ENCODE measurements around the gene CASKIN2. TPM values are rescaled to one million over a fixed set of nuclear protein-coding genes. Genes with fewer than 3 reads are reported as not detected.

Gene CASKIN2
- total RNA-seq, 1 donor from 2014 or later, result 30.3 TPM

- H3K4me3 Mint-ChIP-seq (ENCODE audit: unreplicated experiment), result no peak overlapping the region
- no peak overlapping the region for H3K27ac Mint-ChIP-seq (ENCODE audit: unreplicated experiment)
- no peaks in the 10 kb centered on the region for H3K4me1 Mint-ChIP-seq (ENCODE audit: low read depth)
- H3K36me3 Mint-ChIP-seq (ENCODE audit: low read depth), result no peaks in the 10 kb centered on the region
- no peaks in the 10 kb centered on the region for H3K27me3 Mint-ChIP-seq (ENCODE audit: low read depth)
- no peaks in the 10 kb centered on the region for H3K9me3 Mint-ChIP-seq (ENCODE audit: low read depth)
- no peak for DNase-seq (ENCODE audit: low spot score)
- TF ChIP-seq, protein P1, sequence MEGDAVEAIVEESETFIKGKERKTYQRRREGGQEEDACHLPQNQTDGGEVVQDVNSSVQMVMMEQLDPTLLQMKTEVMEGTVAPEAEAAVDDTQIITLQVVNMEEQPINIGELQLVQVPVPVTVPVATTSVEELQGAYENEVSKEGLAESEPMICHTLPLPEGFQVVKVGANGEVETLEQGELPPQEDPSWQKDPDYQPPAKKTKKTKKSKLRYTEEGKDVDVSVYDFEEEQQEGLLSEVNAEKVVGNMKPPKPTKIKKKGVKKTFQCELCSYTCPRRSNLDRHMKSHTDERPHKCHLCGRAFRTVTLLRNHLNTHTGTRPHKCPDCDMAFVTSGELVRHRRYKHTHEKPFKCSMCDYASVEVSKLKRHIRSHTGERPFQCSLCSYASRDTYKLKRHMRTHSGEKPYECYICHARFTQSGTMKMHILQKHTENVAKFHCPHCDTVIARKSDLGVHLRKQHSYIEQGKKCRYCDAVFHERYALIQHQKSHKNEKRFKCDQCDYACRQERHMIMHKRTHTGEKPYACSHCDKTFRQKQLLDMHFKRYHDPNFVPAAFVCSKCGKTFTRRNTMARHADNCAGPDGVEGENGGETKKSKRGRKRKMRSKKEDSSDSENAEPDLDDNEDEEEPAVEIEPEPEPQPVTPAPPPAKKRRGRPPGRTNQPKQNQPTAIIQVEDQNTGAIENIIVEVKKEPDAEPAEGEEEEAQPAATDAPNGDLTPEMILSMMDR (IDR thresholded peaks at IDR 0.05), result no peak
These were observed 20.5 kb upstream of the CASKIN2 start for GRCh38 chr17:75535871-75536270.

DNA sequence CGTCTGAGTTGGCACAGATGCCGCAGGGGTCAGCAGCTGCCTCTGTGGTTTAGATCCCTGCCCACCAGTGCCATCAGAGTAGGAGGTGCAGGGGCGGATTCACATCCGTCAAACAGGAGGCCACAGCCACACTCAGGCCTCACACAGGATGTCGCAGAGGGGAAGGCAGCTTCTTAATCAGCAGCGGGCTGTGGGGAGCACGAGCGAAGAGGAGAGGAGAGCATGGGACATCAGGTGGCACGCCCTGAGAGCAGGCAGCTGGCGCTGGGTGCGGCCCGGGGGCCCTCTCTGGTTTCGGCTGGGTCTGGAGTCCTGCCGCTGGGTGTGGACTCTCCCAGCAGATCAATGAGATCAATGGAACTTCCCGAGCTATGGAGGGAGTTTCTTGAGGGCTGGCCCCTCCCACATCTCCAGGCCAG lies 19.8 kb upstream of the CASKIN2 start:
- no peak for DNase-seq (ENCODE audit: low spot score)
- H3K27ac Mint-ChIP-seq (ENCODE audit: unreplicated experiment), result peak overlapping the region; percentile 59
- no peaks in the 10 kb centered on the region for H3K4me1 Mint-ChIP-seq (ENCODE audit: low read depth)
- no peaks in the 10 kb centered on the region for H3K9me3 Mint-ChIP-seq (ENCODE audit: low read depth)
- no peak overlapping the region for H3K4me3 Mint-ChIP-seq (ENCODE audit: unreplicated experiment)
- no peaks in the 10 kb centered on the region for H3K36me3 Mint-ChIP-seq (ENCODE audit: low read depth)
- TF ChIP-seq, protein P1 (IDR thresholded peaks at IDR 0.05), result no peak
- no peaks in the 10 kb centered on the region for H3K27me3 Mint-ChIP-seq (ENCODE audit: low read depth)

- H3K4me3 Mint-ChIP-seq (ENCODE audit: unreplicated experiment), result no peak overlapping the region
These were observed 16.4 kb upstream of the CASKIN2 start for GRCh38 chr17:75531721-75532072.

GRCh38 chr17:75530837-75531720 lies 15.7 kb upstream of the CASKIN2 start:
- Mint-ChIP-seq H3K4me3 (ENCODE audit: unreplicated experiment) (no peak overlapping the region), H3K4me1 (ENCODE audit: low read depth) (peaks cover 4% of the 10 kb centered on the region), H3K27ac (ENCODE audit: unreplicated experiment) (no peak overlapping the region), H3K36me3 (ENCODE audit: low read depth) (no peaks in the 10 kb centered on the region), H3K27me3 (ENCODE audit: low read depth) (peaks cover 2% of the 10 kb centered on the region), H3K9me3 (ENCODE audit: low read depth) (no peaks in the 10 kb centered on the region)
- DNase-seq (ENCODE audit: low spot score), result no peak
- TF ChIP-seq, protein P1 (IDR thresholded peaks at IDR 0.05), result no peak

More at GRCh38 chr17:75531721-75532072, 16.4 kb upstream of the CASKIN2 start:
- H3K27ac Mint-ChIP-seq (ENCODE audit: unreplicated experiment), result no peak overlapping the region
- TF ChIP-seq, protein P1 (IDR thresholded peaks at IDR 0.05), result no peak
- H3K36me3 Mint-ChIP-seq (ENCODE audit: low read depth), result no peaks in the 10 kb centered on the region
- H3K9me3 Mint-ChIP-seq (ENCODE audit: low read depth), result no peaks in the 10 kb centered on the region
- H3K4me1 Mint-ChIP-seq (ENCODE audit: low read depth), result no peaks in the 10 kb centered on the region
- no peaks in the 10 kb centered on the region for H3K27me3 Mint-ChIP-seq (ENCODE audit: low read depth)
- DNase-seq (ENCODE audit: low spot score), result no peak

DNA sequence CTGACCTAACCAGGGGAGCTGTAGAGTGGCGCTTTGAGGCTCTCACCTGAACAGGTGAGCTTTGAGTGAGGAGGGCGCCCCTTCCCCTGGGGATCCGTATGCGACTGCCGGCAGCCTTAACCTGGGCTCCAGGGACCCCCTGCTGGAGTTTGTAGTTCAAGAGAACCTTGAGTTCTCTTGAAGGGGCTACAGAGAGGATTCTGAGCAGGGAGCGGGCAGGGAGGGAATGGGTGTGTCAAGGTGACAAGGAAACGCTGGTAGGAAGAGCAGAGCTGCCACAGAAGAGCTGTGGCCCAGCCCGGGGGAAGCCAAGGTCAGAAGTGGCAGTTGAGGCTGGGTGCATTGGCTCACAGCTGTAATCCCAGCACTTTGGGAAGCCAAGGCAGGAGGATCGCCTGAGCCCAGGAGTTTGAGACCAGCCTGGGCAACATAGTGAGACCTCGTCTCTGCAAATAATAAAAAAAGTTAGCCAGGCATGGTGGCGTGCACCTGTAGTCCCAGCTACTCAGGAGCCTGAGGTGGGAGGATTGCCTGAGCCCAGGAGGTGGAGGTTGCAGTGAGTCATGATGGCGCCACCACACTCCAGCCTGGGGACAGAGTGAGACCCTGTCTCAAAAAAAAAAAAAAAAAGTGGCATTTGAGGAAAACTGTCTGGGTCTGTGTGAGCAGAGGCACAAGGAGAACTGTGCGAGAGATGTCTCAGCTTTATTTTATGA lies 11.4 kb upstream of the CASKIN2 start:
- TF ChIP-seq, protein P1 (IDR thresholded peaks at IDR 0.05), result no peak
- no peaks in the 10 kb centered on the region for H3K36me3 Mint-ChIP-seq (ENCODE audit: low read depth)
- no peak for DNase-seq (ENCODE audit: low spot score)
- no peak overlapping the region for H3K27ac Mint-ChIP-seq (ENCODE audit: unreplicated experiment)
- H3K9me3 Mint-ChIP-seq (ENCODE audit: low read depth), result no peaks in the 10 kb centered on the region
- peaks cover 4% of the 10 kb centered on the region for H3K4me1 Mint-ChIP-seq (ENCODE audit: low read depth)
- peak overlapping the region; percentile 49 for H3K4me3 Mint-ChIP-seq (ENCODE audit: unreplicated experiment)
- H3K27me3 Mint-ChIP-seq (ENCODE audit: low read depth), result peaks cover 2% of the 10 kb centered on the region

Data from chondrocyte (in vitro differentiated cells).